Activated CD4-positive, alpha-beta memory T cell treated with anti-CD3 and anti-CD28 coated beads, Interleukin-2, amount 10 ng/mL, durations not matched to agents 7 days and 5 days (primary cell): Measurements from ENCODE around the gene CHCHD4. TPM values are rescaled to one million over a fixed set of nuclear protein-coding genes. Genes with fewer than 3 reads are reported as not detected.

Experiments
- CTCF ChIA-PET: fragments of 350-600 bp; sonication (Branson Sonifier 250); formaldehyde crosslinking; loops from one replicate; lab custom pipeline; 2021; ENCODE audit warnings: antibody characterized with exemption, inconsistent platforms; lab: Charles Lee
- POLR2A ChIA-PET: fragments of 350-600 bp; sonication (Branson Sonifier 250); formaldehyde crosslinking; loops from one replicate; lab custom pipeline; 2021; ENCODE audit warnings: antibody characterized with exemption; lab: Charles Lee
- DNase-seq: peaks from one replicate; pipeline ENCODE4 v3.0.0-alpha.2; 2020
- H3K27ac Mint-ChIP-seq: one replicate; pipeline ENCODE4 v1.8.0; 2021; ENCODE audit warnings: mild to moderate bottlenecking, mixed read lengths
- H3K27me3 Mint-ChIP-seq: one replicate; pipeline ENCODE4 v1.8.0; 2021; ENCODE audit warnings: mixed read lengths
- H3K36me3 Mint-ChIP-seq: one replicate; pipeline ENCODE4 v1.8.0; 2021; ENCODE audit warnings: low read depth, mixed read lengths
- H3K4me1 Mint-ChIP-seq: one replicate; pipeline ENCODE4 v1.8.0; 2021; ENCODE audit warnings: mixed read lengths
- H3K4me3 Mint-ChIP-seq: one replicate; pipeline ENCODE4 v1.8.0; 2021; ENCODE audit warnings: mild to moderate bottlenecking, mixed read lengths
- H3K9me3 Mint-ChIP-seq: one replicate; pipeline ENCODE4 v1.8.0; 2021; ENCODE audit warnings: mixed read lengths
- total RNA-seq, 2 experiments: library from RNA; stranded (reverse); gene quantifications; one replicate each; pipeline ENCODE4 v1.2.3, GENCODE V29; 2021

The CHCHD4 gene
- total RNA-seq, 2 experiments from 2014 or later: 11.5 to 12.8 TPM

- CTCF ChIA-PET: no interaction called here
Measured at GRCh38 chr3:14156201-14156600, 31.5 kb upstream of the CHCHD4 start.

DNA sequence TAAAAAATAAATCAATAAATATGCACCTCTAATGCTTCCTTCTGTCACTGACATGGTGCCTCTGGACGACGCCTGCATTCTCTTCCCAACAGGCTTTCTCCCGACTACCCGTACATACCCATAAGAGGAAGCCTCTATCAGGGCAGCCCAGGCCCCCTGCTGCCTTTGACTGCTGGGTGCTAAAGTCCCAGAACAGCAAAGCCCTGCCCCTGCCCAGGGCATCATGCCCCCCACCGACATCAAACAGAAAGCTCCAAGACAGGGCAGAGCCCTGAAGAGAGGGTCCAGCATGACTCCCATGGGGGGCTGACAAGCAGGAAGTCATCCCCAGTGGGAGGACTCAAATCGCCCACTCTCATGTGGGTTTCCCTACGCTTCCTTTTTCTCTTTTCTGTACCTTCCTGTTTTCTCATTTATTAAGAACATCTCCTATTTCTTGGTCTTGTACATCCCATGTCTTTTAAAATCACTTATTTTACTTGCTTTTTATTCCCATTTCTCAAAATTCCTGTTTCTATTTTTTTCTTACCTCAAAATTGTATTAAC is 30.3 kb upstream of the CHCHD4 start:
- no peak for DNase-seq
- Mint-ChIP-seq H3K9me3 (no peaks in the 10 kb centered on the region), H3K4me3 (no peak overlapping the region), H3K36me3 (peaks cover 54% of the 10 kb centered on the region), H3K4me1 (no peaks in the 10 kb centered on the region), H3K27me3 (no peaks in the 10 kb centered on the region), H3K27ac (no peak overlapping the region)
- POLR2A ChIA-PET: no interaction called here
- CTCF ChIA-PET: no interaction called here

More at GRCh38 chr3:14156201-14156600, 31.5 kb upstream of the CHCHD4 start:
- no peak for DNase-seq
- Mint-ChIP-seq H3K27ac (no peak overlapping the region), H3K36me3 (peaks cover 62% of the 10 kb centered on the region), H3K4me3 (no peak overlapping the region), H3K9me3 (peaks cover 6% of the 10 kb centered on the region), H3K4me1 (no peaks in the 10 kb centered on the region), H3K27me3 (no peaks in the 10 kb centered on the region)
- POLR2A ChIA-PET: interaction anchor here (2.1 kb wide), 1 partner anchor 22 kb away, joined by 9 read pairs; the partner anchor contains the start of genes LSM3 and XPC

- H3K36me3 Mint-ChIP-seq: peaks cover 50% of the 10 kb centered on the region
- DNase-seq: no peak
- H3K27me3 Mint-ChIP-seq: no peaks in the 10 kb centered on the region
- no peak overlapping the region for H3K27ac Mint-ChIP-seq
- no peaks in the 10 kb centered on the region for H3K4me1 Mint-ChIP-seq
- ChIA-PET POLR2A (interaction anchor here (1.1 to 2.0 kb wide), 2 partner anchors 24 to 30 kb away, joined by 4 to 11 read pairs; partner anchors contain the start of genes CHCHD4, LSM3, TMEM43 and XPC), CTCF (no interaction called here)
- H3K9me3 Mint-ChIP-seq: no peaks in the 10 kb centered on the region
- no peak overlapping the region for H3K4me3 Mint-ChIP-seq
Measured at GRCh38 chr3:14154276-14154675, 29.6 kb upstream of the CHCHD4 start.

GRCh38 chr3:14153663-14154062 is 29.0 kb upstream of the CHCHD4 start:
- CTCF ChIA-PET: interaction anchor here (1.9 kb wide), 1 partner anchor 50 kb away, joined by 12 read pairs; no protein-coding TSS in a partner anchor
- no peaks in the 10 kb centered on the region for H3K27me3 Mint-ChIP-seq
- POLR2A ChIA-PET: interaction anchor here (1.1 to 2.0 kb wide), 2 partner anchors 25 to 30 kb away, joined by 4 to 11 read pairs; partner anchors contain the start of genes CHCHD4, LSM3, TMEM43 and XPC
- no peak overlapping the region for H3K4me3 Mint-ChIP-seq
- no peaks in the 10 kb centered on the region for H3K4me1 Mint-ChIP-seq
- DNase-seq: no peak
- H3K36me3 Mint-ChIP-seq: peaks cover 44% of the 10 kb centered on the region
- no peak overlapping the region for H3K27ac Mint-ChIP-seq
- no peaks in the 10 kb centered on the region for H3K9me3 Mint-ChIP-seq

GRCh38 chr3:14152963-14153355 is 28.3 kb upstream of the CHCHD4 start:
- no peak for DNase-seq
- Mint-ChIP-seq H3K27me3 (no peaks in the 10 kb centered on the region), H3K27ac (no peak overlapping the region), H3K4me3 (no peak overlapping the region), H3K4me1 (no peaks in the 10 kb centered on the region), H3K9me3 (no peaks in the 10 kb centered on the region), H3K36me3 (peaks cover 38% of the 10 kb centered on the region)
- POLR2A ChIA-PET: interaction anchor here (0.7 to 2.0 kb wide), 3 partner anchors 8 to 26 kb away, joined by 3 to 11 read pairs (median 5); partner anchors contain the start of genes LSM3 and XPC
- CTCF ChIA-PET: interaction anchor here (0.6 to 1.9 kb wide), 4 partner anchors 8 to 51 kb away, joined by 3 to 12 read pairs (median 4); partner anchors contain the start of genes LSM3 and XPC

GRCh38 chr3:14152233-14152962 is 27.7 kb upstream of the CHCHD4 start:
- Mint-ChIP-seq H3K4me3 (no peak overlapping the region), H3K36me3 (peaks cover 39% of the 10 kb centered on the region), H3K9me3 (no peaks in the 10 kb centered on the region), H3K27me3 (no peaks in the 10 kb centered on the region), H3K27ac (no peak overlapping the region), H3K4me1 (no peaks in the 10 kb centered on the region)
- CTCF ChIA-PET: interaction anchor here (0.6 to 1.9 kb wide), 4 partner anchors 8 to 51 kb away, joined by 3 to 12 read pairs (median 4); partner anchors contain the start of genes LSM3 and XPC
- no peak for DNase-seq
- POLR2A ChIA-PET: interaction anchor here (0.7 to 2.0 kb wide), 3 partner anchors 8 to 26 kb away, joined by 3 to 11 read pairs (median 5); partner anchors contain the start of genes LSM3 and XPC

DNA sequence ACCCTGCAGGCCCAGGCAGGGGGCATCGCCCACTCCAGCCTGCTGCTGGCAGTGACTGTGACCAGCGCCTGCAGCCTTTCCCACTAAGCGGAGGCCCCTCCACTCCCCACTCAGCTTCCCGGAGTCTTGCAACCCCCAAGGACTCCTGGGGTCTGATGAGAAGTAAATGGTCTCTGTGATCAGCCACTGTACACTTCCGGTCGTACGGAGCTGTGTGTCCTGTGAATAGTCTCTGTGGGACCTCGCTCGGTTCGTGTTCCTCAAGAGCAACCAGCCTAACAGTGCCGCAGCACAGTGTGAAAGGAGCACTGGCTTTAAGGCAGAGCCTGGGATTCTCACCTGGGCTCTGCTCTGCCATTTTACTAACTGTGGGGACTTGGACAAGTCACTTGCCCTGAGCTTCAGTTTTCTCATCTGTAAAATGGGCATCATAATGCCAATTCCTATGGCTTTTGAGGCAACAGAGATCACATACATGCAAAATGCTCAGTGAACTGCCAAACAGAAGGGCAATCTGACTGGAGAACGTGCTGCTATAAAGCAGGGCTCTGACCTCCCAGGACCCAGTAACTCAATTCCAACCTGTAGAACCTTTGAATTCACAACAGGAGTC is 26.9 kb upstream of the CHCHD4 start:
- POLR2A ChIA-PET: no interaction called here
- no peak overlapping the region for H3K4me3 Mint-ChIP-seq
- CTCF ChIA-PET: interaction anchor here (1.9 kb wide), 1 partner anchor 52 kb away, joined by 12 read pairs; no protein-coding TSS in a partner anchor
- no peaks in the 10 kb centered on the region for H3K4me1 Mint-ChIP-seq
- H3K9me3 Mint-ChIP-seq: no peaks in the 10 kb centered on the region
- H3K36me3 Mint-ChIP-seq: peaks cover 45% of the 10 kb centered on the region
- DNase-seq: no peak
- no peaks in the 10 kb centered on the region for H3K27me3 Mint-ChIP-seq
- no peak overlapping the region for H3K27ac Mint-ChIP-seq

GRCh38 chr3:14150491-14151230 is 26.0 kb upstream of the CHCHD4 start:
- H3K36me3 Mint-ChIP-seq: peaks cover 44% of the 10 kb centered on the region
- POLR2A ChIA-PET: interaction anchor here (1.0 kb wide), 1 partner anchor 28 kb away, joined by 4 read pairs; the partner anchor contains the start of genes LSM3 and XPC
- CTCF ChIA-PET: interaction anchor here (0.6 to 1.8 kb wide), 2 partner anchors 26 to 118 kb away, joined by 4 to 10 read pairs; partner anchors contain the start of genes CHCHD4 and TMEM43
- H3K9me3 Mint-ChIP-seq: no peaks in the 10 kb centered on the region
- peaks cover 3% of the 10 kb centered on the region for H3K4me1 Mint-ChIP-seq
- H3K27me3 Mint-ChIP-seq: no peaks in the 10 kb centered on the region
- no peak overlapping the region for H3K27ac Mint-ChIP-seq
- no peak overlapping the region for H3K4me3 Mint-ChIP-seq
- no peak for DNase-seq

DNA sequence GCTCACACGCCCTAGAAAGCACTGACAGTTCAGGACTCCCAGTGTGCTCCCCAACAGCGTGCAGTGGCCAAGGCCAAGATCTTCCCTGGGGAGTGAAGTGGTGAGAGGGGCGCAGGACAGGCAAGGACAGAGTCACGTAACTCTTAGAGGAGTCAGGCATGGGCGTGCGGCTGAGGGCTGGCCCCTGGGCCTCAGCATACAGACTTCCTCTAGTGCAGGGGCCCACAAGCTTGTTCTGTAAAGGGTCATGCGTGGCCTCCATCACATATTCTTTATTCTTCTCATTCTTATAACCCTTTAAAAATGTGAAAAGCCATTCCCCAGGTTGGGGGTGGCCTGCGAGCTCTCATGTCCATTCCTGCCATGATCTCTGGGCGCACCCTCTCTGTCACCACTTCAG is 25.4 kb upstream of the CHCHD4 start:
- H3K4me1 Mint-ChIP-seq: peaks cover 7% of the 10 kb centered on the region
- CTCF ChIA-PET: interaction anchor here (1.8 kb wide), 1 partner anchor 25 kb away, joined by 10 read pairs; the partner anchor contains the start of genes CHCHD4 and TMEM43
- H3K4me3 Mint-ChIP-seq: no peak overlapping the region
- DNase-seq: no peak
- POLR2A ChIA-PET: interaction anchor here (1.0 kb wide), 1 partner anchor 28 kb away, joined by 4 read pairs; the partner anchor contains the start of genes LSM3 and XPC
- H3K36me3 Mint-ChIP-seq: peaks cover 47% of the 10 kb centered on the region
- H3K27me3 Mint-ChIP-seq: no peaks in the 10 kb centered on the region
- no peaks in the 10 kb centered on the region for H3K9me3 Mint-ChIP-seq
- no peak overlapping the region for H3K27ac Mint-ChIP-seq

DNA sequence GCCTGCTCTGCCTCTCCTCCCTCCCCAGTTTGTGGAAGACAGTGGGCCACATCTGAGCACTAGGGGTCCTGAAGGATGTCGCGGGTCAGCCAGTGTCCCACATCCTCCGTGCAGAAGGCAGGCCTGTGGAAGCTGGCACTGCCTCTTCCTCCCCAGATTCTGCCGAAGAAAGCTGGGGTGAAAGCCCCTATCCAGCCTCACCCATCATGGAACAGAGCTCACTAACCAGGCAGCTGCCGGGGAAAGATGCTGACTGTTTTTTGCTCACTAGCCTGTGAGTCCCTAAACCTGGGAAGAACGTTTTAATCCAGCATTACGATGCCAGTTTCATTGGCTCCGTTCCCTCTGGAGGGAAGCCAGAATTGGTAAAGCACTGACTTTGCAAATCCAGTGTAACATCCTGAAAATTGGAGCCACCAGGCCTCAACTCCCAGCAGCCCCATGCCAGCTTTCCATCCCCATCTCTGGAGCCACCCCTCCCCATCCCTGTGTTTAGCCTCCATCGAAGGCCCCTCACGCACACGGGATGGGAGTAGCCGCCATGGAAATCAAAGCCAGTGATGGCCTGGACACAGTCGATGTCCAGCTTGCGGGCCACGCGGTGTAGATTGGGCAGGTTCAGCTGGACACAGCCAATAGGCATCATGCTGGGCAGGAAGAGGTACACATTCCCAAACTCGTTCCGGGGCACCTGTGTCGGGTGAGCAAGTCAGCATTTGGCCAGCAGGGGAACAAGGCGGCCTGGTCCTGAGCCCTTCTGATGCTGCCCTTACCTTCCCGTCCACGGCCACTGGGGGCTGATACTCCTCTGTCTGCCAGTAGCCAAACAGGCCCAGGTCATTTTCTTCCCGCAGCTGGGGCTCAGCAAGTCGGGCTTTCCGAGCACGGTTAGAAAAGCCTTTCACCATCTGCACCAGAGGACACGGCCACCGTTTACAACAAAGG is 23.6 kb upstream of the CHCHD4 start:
- Mint-ChIP-seq H3K27me3 (no peaks in the 10 kb centered on the region), H3K36me3 (peaks cover 36% of the 10 kb centered on the region), H3K4me1 (peaks cover 23% of the 10 kb centered on the region), H3K27ac (no peak overlapping the region), H3K4me3 (no peak overlapping the region), H3K9me3 (no peaks in the 10 kb centered on the region)
- no peak for DNase-seq
- POLR2A ChIA-PET: interaction anchor here (0.7 to 1.4 kb wide), 3 partner anchors 11 to 31 kb away, joined by 3 to 5 read pairs (median 3); partner anchors contain the start of genes LSM3 and XPC
- CTCF ChIA-PET: no interaction called here

- no peak overlapping the region for H3K27ac Mint-ChIP-seq
- no peaks in the 10 kb centered on the region for H3K27me3 Mint-ChIP-seq
- no peak overlapping the region for H3K4me3 Mint-ChIP-seq
- CTCF ChIA-PET: no interaction called here
- POLR2A ChIA-PET: interaction anchor here (0.7 to 11.0 kb wide), 4 partner anchors 11 to 31 kb away, joined by 3 to 133 read pairs (median 4); partner anchors contain the start of genes CHCHD4, LSM3, TMEM43 and XPC
- DNase-seq: no peak
- peaks cover 40% of the 10 kb centered on the region for H3K36me3 Mint-ChIP-seq
- no peaks in the 10 kb centered on the region for H3K9me3 Mint-ChIP-seq
- H3K4me1 Mint-ChIP-seq: peaks cover 30% of the 10 kb centered on the region
Measured at GRCh38 chr3:14147617-14148016, 22.9 kb upstream of the CHCHD4 start.
